ENCODE results near the gene UBQLN4. TPM values are rescaled to one million over a fixed set of nuclear protein-coding genes. Genes with fewer than 3 reads are reported as not detected.

UBQLN4 gene
- polyA plus RNA-seq, 1 experiment = 22.7 TPM

GRCh38 chr1:156033011-156033410 is 20.6 kb downstream of the UBQLN4 start:
- DNase-seq (ENCODE audit: low read depth, low spot score) = no peak
- TF ChIP-seq CTCF (IDR thresholded peaks at IDR 0.05; ENCODE audit: low read depth, low read length) = no peak
- Histone ChIP-seq H3K27me3 (ENCODE audit: control insufficient read depth, insufficient read depth, low read length) (no peaks in the 10 kb centered on the region), H3K9me3 (ENCODE audit: control insufficient read depth, insufficient read depth, low read length) (no peaks in the 10 kb centered on the region), H3K27ac (ENCODE audit: low read depth, low read length) (no peak overlapping the region), H3K4me3 (ENCODE audit: low read depth, low read length) (no peak overlapping the region)
- POLR2A ChIA-PET = interaction anchor here (0.6 to 0.7 kb wide), 2 partner anchors 357 to 438 kb away, joined by 3 read pairs; no protein-coding TSS in a partner anchor
- CTCF ChIA-PET = interaction anchor here (1.0 kb wide), 1 partner anchor 43 kb away, joined by 3 read pairs; no protein-coding TSS in a partner anchor

GRCh38 chr1:156026588-156026987 is 27.0 kb downstream of the UBQLN4 start:
- no peaks in the 10 kb centered on the region for H3K9me3 ChIP-seq (ENCODE audit: control insufficient read depth, insufficient read depth, low read length)
- H3K27ac ChIP-seq (ENCODE audit: low read depth, low read length) = no peak overlapping the region
- no peak for DNase-seq (ENCODE audit: low read depth, low spot score)
- H3K4me3 ChIP-seq (ENCODE audit: low read depth, low read length) = no peak overlapping the region
- POLR2A ChIA-PET = no interaction called here
- no peak for TF ChIP-seq CTCF (IDR thresholded peaks at IDR 0.05; ENCODE audit: low read depth, low read length)
- no peaks in the 10 kb centered on the region for H3K27me3 ChIP-seq (ENCODE audit: control insufficient read depth, insufficient read depth, low read length)
- CTCF ChIA-PET = interaction anchor here (0.5 kb wide), 1 partner anchor 8 kb away, joined by 3 read pairs; no protein-coding TSS in a partner anchor

GRCh38 chr1:156025876-156026275 is 27.7 kb downstream of the UBQLN4 start:
- no peak overlapping the region for H3K27ac ChIP-seq (ENCODE audit: low read depth, low read length)
- ChIA-PET CTCF (interaction anchor here (0.5 to 2.0 kb wide), 12 partner anchors 9 to 344 kb away, joined by 3 to 9 read pairs (median 3); no protein-coding TSS in a partner anchor), POLR2A (interaction anchor here (0.6 to 0.7 kb wide), 2 partner anchors 57 to 266 kb away, joined by 3 to 5 read pairs; no protein-coding TSS in a partner anchor)
- no peaks in the 10 kb centered on the region for H3K9me3 ChIP-seq (ENCODE audit: control insufficient read depth, insufficient read depth, low read length)
- DNase-seq (ENCODE audit: low read depth, low spot score) = no peak
- no peak overlapping the region for H3K4me3 ChIP-seq (ENCODE audit: low read depth, low read length)
- no peaks in the 10 kb centered on the region for H3K27me3 ChIP-seq (ENCODE audit: control insufficient read depth, insufficient read depth, low read length)
- TF ChIP-seq CTCF (IDR thresholded peaks at IDR 0.05; ENCODE audit: low read depth, low read length) = peak; percentile 71

- H3K9me3 ChIP-seq (ENCODE audit: control insufficient read depth, insufficient read depth, low read length) = no peaks in the 10 kb centered on the region
- no peak for DNase-seq (ENCODE audit: low read depth, low spot score)
- no peaks in the 10 kb centered on the region for H3K27me3 ChIP-seq (ENCODE audit: control insufficient read depth, insufficient read depth, low read length)
- H3K27ac ChIP-seq (ENCODE audit: low read depth, low read length) = no peak overlapping the region
- POLR2A ChIA-PET = no interaction called here
- CTCF ChIA-PET = interaction anchor here (2.0 kb wide), 1 partner anchor 42 kb away, joined by 9 read pairs; no protein-coding TSS in a partner anchor
- no peak for TF ChIP-seq CTCF (IDR thresholded peaks at IDR 0.05; ENCODE audit: low read depth, low read length)
- no peak overlapping the region for H3K4me3 ChIP-seq (ENCODE audit: low read depth, low read length)
Observed at GRCh38 chr1:156024801-156025200, 28.8 kb downstream of the UBQLN4 start.

- H3K27ac ChIP-seq (ENCODE audit: low read depth, low read length) = no peak overlapping the region
- no peak for TF ChIP-seq CTCF (IDR thresholded peaks at IDR 0.05; ENCODE audit: low read depth, low read length)
- H3K9me3 ChIP-seq (ENCODE audit: control insufficient read depth, insufficient read depth, low read length) = no peaks in the 10 kb centered on the region
- DNase-seq (ENCODE audit: low read depth, low spot score) = no peak
- no peaks in the 10 kb centered on the region for H3K27me3 ChIP-seq (ENCODE audit: control insufficient read depth, insufficient read depth, low read length)
- POLR2A ChIA-PET = no interaction called here
- CTCF ChIA-PET = no interaction called here
- H3K4me3 ChIP-seq (ENCODE audit: low read depth, low read length) = no peak overlapping the region
Observed at GRCh38 chr1:156021954-156022353, 31.6 kb downstream of the UBQLN4 start.
